B cell (primary cell): ENCODE results near the gene PHF8. TPM values are rescaled to one million over a fixed set of nuclear protein-coding genes. Genes with fewer than 3 reads are reported as not detected.

Experiments
- ATAC-seq: fragments of 200-7000 bp; cut with Tn5 transposase; one replicate; pipeline ENCODE4 v1.10.0; 2021; ENCODE audit warnings: low read depth, mild to moderate bottlenecking, moderate number of reproducible peaks, moderate library complexity
- CTCF ChIA-PET: fragments of 350-600 bp; sonication (Branson Sonifier 250); formaldehyde crosslinking; loops from one replicate; lab custom pipeline; 2021; ENCODE audit warnings: antibody characterized with exemption, inconsistent platforms; lab: Charles Lee
- POLR2A ChIA-PET: fragments of 350-600 bp; sonication (Branson Sonifier 250); formaldehyde crosslinking; loops from one replicate; lab custom pipeline; 2021; ENCODE audit warnings: antibody characterized with exemption; lab: Charles Lee
- DNase-seq: peaks from one replicate; pipeline ENCODE4 v3.0.0; 2013
- H2AFZ ChIP-seq: 2 replicates; pipeline ENCODE4 v1.6.1; 2012; ENCODE audit warnings: mild to moderate bottlenecking, low read depth, low read length; ENCODE audit not compliant: insufficient read depth, poor library complexity, severe bottlenecking
- H3K27ac ChIP-seq, 2 donors: 1 replicate in 1 of 2; 2 replicates in 1 of 2; pipeline ENCODE4 v1.5.1; 2012 to 2013; ENCODE audit warnings: low read length in 2 of 2, mild to moderate bottlenecking in 2 of 2, moderate library complexity in 1 of 2
- H3K27me3 ChIP-seq, 4 experiments: fragments of 200-600 bp in 1 of 4; sonication (generic) in 1 of 4; replicated peaks in 1 of 4; 1 replicate in 2 of 4; 2 replicates in 2 of 4; pipeline versions ENCODE4 v1.6.1 to v1.7.0; 2013 to 2016; ENCODE audit warnings: low read length in 3 of 4, mild to moderate bottlenecking in 2 of 4, mixed read lengths in 1 of 4, moderate library complexity in 1 of 4; ENCODE audit not compliant: insufficient read depth in 4 of 4, control insufficient read depth in 3 of 4; ENCODE audit errors: control extremely low read depth in 1 of 4
- H3K36me3 ChIP-seq, 2 experiments: replicated peaks in 1 of 2; 1 replicate in 1 of 2; 2 replicates in 1 of 2; pipeline versions ENCODE4 v1.6.1 to v1.7.1; 2013; ENCODE audit warnings: low read length in 1 of 2; ENCODE audit not compliant: insufficient read depth in 2 of 2, control insufficient read depth in 1 of 2; ENCODE audit errors: control extremely low read depth in 1 of 2, extremely low read depth in 1 of 2
- H3K4me1 ChIP-seq, 2 donors: fragments of 200-600 bp in 1 of 2; sonication (generic) in 1 of 2; 1 replicate in 1 of 2; 2 replicates in 1 of 2; pipeline versions ENCODE4 v1.5.1 to v1.6.1; 2013 to 2017; ENCODE audit warnings: low read length in 2 of 2; ENCODE audit not compliant: control insufficient read depth in 2 of 2, insufficient read depth in 2 of 2
- H3K4me2 ChIP-seq: replicated peaks from 2 replicates; pipeline ENCODE3; 2012; ENCODE audit warnings: mild to moderate bottlenecking, low read depth, low read length; ENCODE audit not compliant: poor library complexity, severe bottlenecking
- H3K4me3 ChIP-seq, 5 experiments: fragments of 200-600 bp in 1 of 5; sonication (generic) in 1 of 5; 1 replicate in 3 of 5; 2 replicates in 2 of 5; pipeline versions ENCODE4 v1.5.1 to v1.7.0; 2011 to 2016; ENCODE audit warnings: low read length in 4 of 5, mild to moderate bottlenecking in 4 of 5, low read depth in 2 of 5, control low read depth in 1 of 5, moderate library complexity in 1 of 5; ENCODE audit not compliant: insufficient read depth in 1 of 5; ENCODE audit errors: control extremely low read depth in 1 of 5, extremely low read depth in 1 of 5
- H3K79me2 ChIP-seq: fragments of 200-600 bp; sonication (generic); one replicate; pipeline ENCODE4 v1.6.0; 2016; ENCODE audit warnings: low read length; ENCODE audit not compliant: control insufficient read depth, insufficient read depth
- H3K9ac ChIP-seq: fragments of 200-600 bp; sonication (generic); 2 replicates; pipeline ENCODE4 v1.6.1; 2017; ENCODE audit warnings: mild to moderate bottlenecking, low read length, moderate library complexity
- H3K9me3 ChIP-seq, 3 donors: one replicate each; pipeline versions ENCODE4 v1.6.1 to v1.7.1; 2013; ENCODE audit warnings: low read length in 2 of 3; ENCODE audit not compliant: control insufficient read depth in 2 of 3, insufficient read depth in 1 of 3; ENCODE audit errors: control extremely low read depth in 1 of 3
- H4K20me1 ChIP-seq: 2 replicates; pipeline ENCODE4 v1.6.0; 2012; ENCODE audit warnings: mild to moderate bottlenecking, low read length; ENCODE audit not compliant: insufficient read depth, control insufficient read depth, poor library complexity, severe bottlenecking
- H3K27ac Mint-ChIP-seq: one replicate; pipeline ENCODE4 v1.8.0; 2021; ENCODE audit warnings: mixed read lengths
- H3K27me3 Mint-ChIP-seq: one replicate; pipeline ENCODE4 v1.8.0; 2021; ENCODE audit warnings: mixed read lengths
- H3K4me1 Mint-ChIP-seq: one replicate; pipeline ENCODE4 v1.8.0; 2021; ENCODE audit warnings: mixed read lengths
- H3K4me3 Mint-ChIP-seq: one replicate; pipeline ENCODE4 v1.8.0; 2021; ENCODE audit warnings: mixed read lengths
- H3K9me3 Mint-ChIP-seq: one replicate; pipeline ENCODE4 v1.8.0; 2022; ENCODE audit warnings: mixed read lengths; ENCODE audit not compliant: insufficient read depth
- EZH2 ChIP-seq: IDR thresholded peaks from 2 replicates; pipeline ENCODE4 v1.6.1; 2012; ENCODE audit warnings: borderline replicate concordance, low read depth, mild to moderate bottlenecking, moderate library complexity, low read length; ENCODE audit not compliant: insufficient read depth, poor library complexity, severe bottlenecking
- WGBS: methylation state at CpG from one replicate; pipeline ENCODE4 v1.1.5; 2013; ENCODE audit warnings: missing lambda C conversion rate; ENCODE audit not compliant: insufficient coverage; 5-methylcytosine and 5-hydroxymethylcytosine counted together
- intact Hi-C: fragments of 100-400 bp; cut with micrococcal nuclease; formaldehyde crosslinking; loops from one replicate; pipeline ENCODE4 v1.10.0; 2022
- polyA plus RNA-seq: library from polyadenylated mRNA; depleted of rRNA; stranded (reverse); fragments of >200 nt; gene quantifications from 2 replicates; pipeline ENCODE4 v1.2.3, GENCODE V29; 2012
- total RNA-seq, 2 donors: library from RNA; stranded (reverse); fragments of 120-200 nt in 1 of 2; gene quantifications; 1 replicate in 1 of 2; 2 replicates in 1 of 2; pipeline versions ENCODE4 v1.2.3 to v1.2.4, GENCODE V29; 2013 to 2022
- TF ChIP-seq, protein P1 (sequence below): fragments of 200-600 bp; IDR thresholded peaks from one replicate; pipeline ENCODE4 v1.8.0; 2022; ENCODE audit warnings: antibody characterized with exemption, mild to moderate bottlenecking

PHF8 gene
- total and polyA plus RNA-seq, 2 donors (not counting 1 experiment from before 2014, with no cell fraction given) = 21.4 to 73.2 TPM

DNA sequence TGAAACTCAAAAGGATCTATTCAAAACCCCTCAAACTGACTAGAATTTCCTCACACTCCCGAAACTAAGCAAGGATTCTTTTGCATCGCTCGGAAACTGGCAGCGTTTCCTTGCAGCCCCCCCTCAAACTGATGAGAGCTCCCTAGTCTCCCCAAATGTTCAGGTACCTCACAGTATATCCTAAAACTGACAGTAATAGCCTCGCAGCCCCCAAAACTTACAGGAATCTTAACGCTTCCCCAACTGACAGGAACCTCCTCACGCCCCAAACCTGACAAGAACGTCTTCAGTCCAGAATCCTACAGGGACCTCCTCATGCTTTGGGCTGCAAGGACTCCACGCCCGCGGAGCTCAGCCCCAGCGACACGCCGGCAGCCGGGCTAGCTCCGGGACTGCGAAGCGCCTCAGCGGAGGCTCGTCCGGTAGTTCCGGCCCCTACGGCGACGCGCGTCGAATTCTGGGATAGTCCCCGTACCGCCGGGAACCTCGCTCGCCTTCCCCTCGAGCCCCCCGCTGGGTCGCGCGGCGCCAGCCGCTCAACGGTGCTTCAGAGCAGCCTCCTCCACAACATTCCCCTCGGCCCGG, 640 bp downstream of the PHF8 start:
- TF ChIP-seq EZH2 = no peak
- H3K36me3 ChIP-seq = peaks cover 1 to 17% of the 10 kb centered on the region in 2 experiments
- no peaks in the 10 kb centered on the region for H3K9me3 ChIP-seq
- peak overlapping the region; percentile 76 for H3K4me2 ChIP-seq
- no peak for DNase-seq
- peak; percentile 4 for ATAC-seq
- no peaks in the 10 kb centered on the region for H3K79me2 ChIP-seq
- H3K4me3 ChIP-seq = peak overlapping the region; percentile 68 to 86 (median 75)
- H3K4me1 ChIP-seq = peaks cover 9 to 13% of the 10 kb centered on the region in 2 donors
- Mint-ChIP-seq H3K4me1 (peaks cover 17% of the 10 kb centered on the region), H3K9me3 (no peaks in the 10 kb centered on the region), H3K27me3 (no peaks in the 10 kb centered on the region), H3K4me3 (peak overlapping the region; percentile 97), H3K27ac (peak overlapping the region; percentile 95)
- ChIA-PET POLR2A (interaction anchor here (1.1 to 2.9 kb wide), 10 partner anchors 139 to 1674 kb away, joined by 3 to 15 read pairs (median 6); partner anchors contain the start of genes APEX2, FAM120C, GNL3L and RRAGB), CTCF (interaction anchor here (0.7 to 2.2 kb wide), 5 partner anchors 11 to 1117 kb away, joined by 3 to 7 read pairs (median 3); partner anchors contain the start of gene TSR2)
- H3K27me3 ChIP-seq = no peaks in the 10 kb centered on the region
- intact Hi-C loops = loop anchor here (1.0 to 10.0 kb wide), 5 partner anchors 140 to 1674 kb away; partner anchors contain the start of genes FAM120C, KANTR, RRAGB and TSR2
- peak overlapping the region; percentile 84 to 87 for H3K27ac ChIP-seq
- under 1% methylated on average over 31 of the region's 43 CpGs for whole genome bisulfite sequencing
- H2AFZ ChIP-seq = peak overlapping the region; percentile 79
- peak overlapping the region; percentile 91 for H3K9ac ChIP-seq
- no peaks in the 10 kb centered on the region for H4K20me1 ChIP-seq

DNA sequence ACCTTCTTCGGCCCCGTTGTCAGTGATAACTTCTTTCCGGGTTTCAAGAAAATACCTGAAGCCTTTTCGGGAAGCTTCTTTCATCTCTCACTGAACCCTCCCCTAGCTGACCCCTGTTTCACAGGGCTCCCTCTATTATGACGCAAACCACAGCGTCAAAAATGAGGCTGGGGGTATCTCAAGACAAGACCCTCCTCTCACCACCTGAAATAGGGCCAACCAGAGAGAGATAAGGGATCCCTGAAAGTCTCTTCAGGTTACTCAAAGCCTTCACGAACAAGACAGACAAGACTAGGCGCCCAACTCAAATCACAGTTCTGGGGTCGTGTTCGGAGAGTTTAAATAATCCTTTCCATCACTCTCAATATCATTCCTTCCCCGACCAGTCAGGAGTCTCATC, 1.2 kb downstream of the PHF8 start:
- Histone ChIP-seq H2AFZ (peak overlapping the region; percentile 79), H3K27me3 (no peaks in the 10 kb centered on the region), H4K20me1 (no peaks in the 10 kb centered on the region), H3K79me2 (no peaks in the 10 kb centered on the region), H3K4me1 (peaks cover 9 to 13% of the 10 kb centered on the region in 2 donors), H3K4me2 (peak overlapping the region; percentile 76), H3K4me3 (peak overlapping the region; percentile 68 to 86 (median 75)), H3K27ac (peak overlapping the region; percentile 84 to 87), H3K9me3 (no peaks in the 10 kb centered on the region), H3K36me3 (peaks cover 1 to 23% of the 10 kb centered on the region in 2 experiments), H3K9ac (peak overlapping the region; percentile 91)
- Mint-ChIP-seq H3K4me3 (peak overlapping the region; percentile 97), H3K9me3 (no peaks in the 10 kb centered on the region), H3K27ac (peak overlapping the region; percentile 95), H3K4me1 (peaks cover 17% of the 10 kb centered on the region), H3K27me3 (no peaks in the 10 kb centered on the region)
- CTCF ChIA-PET = interaction anchor here (0.7 to 2.2 kb wide), 6 partner anchors 10 to 1300 kb away, joined by 3 to 7 read pairs (median 4); partner anchors contain the start of genes APEX2 and TSR2
- 0% methylated on average over 5 of the region's 11 CpGs for WGBS
- POLR2A ChIA-PET = interaction anchor here (1.1 to 2.9 kb wide), 4 partner anchors 140 to 1674 kb away, joined by 3 to 15 read pairs (median 7); partner anchors contain the start of genes FAM120C and RRAGB
- TF ChIP-seq, protein P1, sequence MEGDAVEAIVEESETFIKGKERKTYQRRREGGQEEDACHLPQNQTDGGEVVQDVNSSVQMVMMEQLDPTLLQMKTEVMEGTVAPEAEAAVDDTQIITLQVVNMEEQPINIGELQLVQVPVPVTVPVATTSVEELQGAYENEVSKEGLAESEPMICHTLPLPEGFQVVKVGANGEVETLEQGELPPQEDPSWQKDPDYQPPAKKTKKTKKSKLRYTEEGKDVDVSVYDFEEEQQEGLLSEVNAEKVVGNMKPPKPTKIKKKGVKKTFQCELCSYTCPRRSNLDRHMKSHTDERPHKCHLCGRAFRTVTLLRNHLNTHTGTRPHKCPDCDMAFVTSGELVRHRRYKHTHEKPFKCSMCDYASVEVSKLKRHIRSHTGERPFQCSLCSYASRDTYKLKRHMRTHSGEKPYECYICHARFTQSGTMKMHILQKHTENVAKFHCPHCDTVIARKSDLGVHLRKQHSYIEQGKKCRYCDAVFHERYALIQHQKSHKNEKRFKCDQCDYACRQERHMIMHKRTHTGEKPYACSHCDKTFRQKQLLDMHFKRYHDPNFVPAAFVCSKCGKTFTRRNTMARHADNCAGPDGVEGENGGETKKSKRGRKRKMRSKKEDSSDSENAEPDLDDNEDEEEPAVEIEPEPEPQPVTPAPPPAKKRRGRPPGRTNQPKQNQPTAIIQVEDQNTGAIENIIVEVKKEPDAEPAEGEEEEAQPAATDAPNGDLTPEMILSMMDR = no peak
- no peak for TF ChIP-seq EZH2
- intact Hi-C loops = loop anchor here (5.0 to 10.0 kb wide), 2 partner anchors 948 to 1674 kb away; partner anchors contain the start of genes KANTR and RRAGB
- ATAC-seq (no peak), DNase-seq (no peak)
